ENCODE results near the gene NPIPA1.
"Not testable (repeated sequence)": the region's sequence is repeated elsewhere in the genome, so short reads cannot be mapped to it uniquely, and the experiment has no call there.

GRCh38 chr16:14989291-14990281 is 52.3 kb downstream of the NPIPA1 start:
- not testable (repeated sequence) for TF ChIP-seq CTCF (IDR thresholded peaks at IDR 0.05; ENCODE audit: insufficient read depth, low read length); GABPA (IDR thresholded peaks at IDR 0.05; ENCODE audit: low read depth); POLR2AphosphoS5 (IDR thresholded peaks at IDR 0.05; ENCODE audit: low read depth)
